ENCODE measurements around the gene BARHL1.

The BARHL1 gene

DNA sequence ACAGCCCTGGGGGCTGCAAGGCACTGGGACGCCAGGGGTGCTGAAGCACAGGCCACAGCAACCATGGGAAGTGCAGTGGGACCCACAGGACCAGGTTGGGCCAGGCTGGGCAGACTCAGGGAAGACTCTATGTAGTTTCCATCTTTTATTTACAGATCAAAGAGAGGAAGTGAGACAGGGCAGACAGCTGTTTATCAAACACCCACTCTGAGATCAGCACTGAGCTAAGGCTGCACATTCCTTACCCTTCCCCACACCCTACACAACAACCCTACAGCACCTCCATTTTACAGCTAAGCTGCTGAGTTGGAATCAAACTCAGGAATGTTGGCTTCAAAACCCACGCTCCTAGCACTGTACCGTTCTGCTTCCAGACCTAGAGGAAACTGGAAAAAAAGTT, 19.8 kb downstream of the BARHL1 start:
- TF ChIP-seq ZFX (IDR thresholded peaks at IDR 0.05; ENCODE audit: borderline replicate concordance), result no peak
- TF ChIP-seq, protein P1, sequence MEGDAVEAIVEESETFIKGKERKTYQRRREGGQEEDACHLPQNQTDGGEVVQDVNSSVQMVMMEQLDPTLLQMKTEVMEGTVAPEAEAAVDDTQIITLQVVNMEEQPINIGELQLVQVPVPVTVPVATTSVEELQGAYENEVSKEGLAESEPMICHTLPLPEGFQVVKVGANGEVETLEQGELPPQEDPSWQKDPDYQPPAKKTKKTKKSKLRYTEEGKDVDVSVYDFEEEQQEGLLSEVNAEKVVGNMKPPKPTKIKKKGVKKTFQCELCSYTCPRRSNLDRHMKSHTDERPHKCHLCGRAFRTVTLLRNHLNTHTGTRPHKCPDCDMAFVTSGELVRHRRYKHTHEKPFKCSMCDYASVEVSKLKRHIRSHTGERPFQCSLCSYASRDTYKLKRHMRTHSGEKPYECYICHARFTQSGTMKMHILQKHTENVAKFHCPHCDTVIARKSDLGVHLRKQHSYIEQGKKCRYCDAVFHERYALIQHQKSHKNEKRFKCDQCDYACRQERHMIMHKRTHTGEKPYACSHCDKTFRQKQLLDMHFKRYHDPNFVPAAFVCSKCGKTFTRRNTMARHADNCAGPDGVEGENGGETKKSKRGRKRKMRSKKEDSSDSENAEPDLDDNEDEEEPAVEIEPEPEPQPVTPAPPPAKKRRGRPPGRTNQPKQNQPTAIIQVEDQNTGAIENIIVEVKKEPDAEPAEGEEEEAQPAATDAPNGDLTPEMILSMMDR (IDR thresholded peaks at IDR 0.05), result no peak
- H3K27ac ChIP-seq, result no peak overlapping the region

DNA sequence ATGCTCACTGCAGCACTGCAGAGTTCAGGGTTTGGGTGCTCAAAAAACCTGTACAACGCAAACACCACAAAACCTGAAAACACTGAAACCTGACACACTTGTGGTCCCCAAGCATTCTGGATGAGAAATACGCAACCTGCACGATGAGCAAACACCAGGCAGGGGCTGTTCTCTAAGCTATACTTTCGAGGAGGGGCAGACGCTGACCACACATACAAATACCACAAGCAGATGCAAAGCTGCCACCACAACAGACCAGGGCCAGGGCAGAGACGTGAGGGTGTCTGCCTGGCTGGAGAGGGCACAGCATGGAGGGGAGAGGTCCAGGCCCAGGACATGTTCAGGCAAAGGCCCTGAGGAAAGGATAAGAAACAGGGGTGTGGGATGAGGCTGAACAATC, 23.0 kb downstream of the BARHL1 start:
- no peak for TF ChIP-seq ZFX (IDR thresholded peaks at IDR 0.05; ENCODE audit: borderline replicate concordance)
- TF ChIP-seq, protein P1 (IDR thresholded peaks at IDR 0.05), result no peak
- no peak overlapping the region for H3K27ac ChIP-seq

DNA sequence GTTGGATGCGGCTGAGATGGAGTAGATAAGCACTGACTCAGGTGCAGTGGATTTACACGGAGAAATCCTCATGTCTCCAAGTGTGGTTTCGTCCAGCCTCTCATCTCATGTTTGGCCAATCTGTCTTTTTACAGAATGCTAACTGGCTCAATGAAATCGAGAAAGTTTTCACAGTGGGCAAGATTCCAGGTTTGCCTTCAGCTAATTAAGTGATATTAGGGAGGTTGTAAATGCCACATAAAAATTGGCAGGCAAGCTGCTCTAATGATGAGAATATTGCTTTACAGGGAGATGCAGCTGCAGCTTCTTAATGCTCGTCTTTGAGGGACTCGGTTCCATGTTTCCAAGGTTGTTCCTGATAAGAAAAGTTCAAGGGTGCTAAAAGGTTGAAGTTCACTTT, 23.7 kb downstream of the BARHL1 start:
- TF ChIP-seq ZFX (IDR thresholded peaks at IDR 0.05; ENCODE audit: borderline replicate concordance), result no peak

DNA sequence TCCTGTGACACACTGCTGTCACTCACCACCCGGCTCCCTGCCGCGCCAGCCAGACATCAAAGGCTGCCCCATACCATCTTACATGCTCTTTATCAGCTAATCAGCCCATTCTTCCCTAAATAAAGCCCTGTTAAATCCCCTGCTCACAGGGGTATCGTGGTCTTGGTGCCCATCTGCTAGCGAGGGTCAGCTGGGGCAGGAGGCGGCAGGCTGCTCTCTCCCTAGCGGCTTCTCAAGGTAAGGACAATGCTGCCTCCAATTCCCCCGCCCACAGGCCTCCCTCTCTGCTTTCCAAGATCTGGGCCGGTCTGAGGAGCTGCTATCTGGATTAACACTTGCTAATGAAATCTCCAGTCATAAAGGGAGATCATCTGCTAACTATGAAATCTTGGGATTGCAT, 26.8 kb downstream of the BARHL1 start:
- H3K27ac ChIP-seq, result no peak overlapping the region
- TF ChIP-seq, protein P1 (IDR thresholded peaks at IDR 0.05), result no peak
- TF ChIP-seq ZFX (IDR thresholded peaks at IDR 0.05; ENCODE audit: borderline replicate concordance), result no peak

More for the DNA sequence above, 23.7 kb downstream of the BARHL1 start:
- no peak overlapping the region for H3K27ac ChIP-seq

- H3K27ac ChIP-seq, result no peak overlapping the region
- no peak for TF ChIP-seq ZFX (IDR thresholded peaks at IDR 0.05; ENCODE audit: borderline replicate concordance)
- TF ChIP-seq, protein P1 (IDR thresholded peaks at IDR 0.05), result no peak
Observed at GRCh38 chr9:132609829-132610228, 27.4 kb downstream of the BARHL1 start.

- no peak overlapping the region for H3K27ac ChIP-seq
Observed at GRCh38 chr9:132610661-132611060, 28.3 kb downstream of the BARHL1 start.

DNA sequence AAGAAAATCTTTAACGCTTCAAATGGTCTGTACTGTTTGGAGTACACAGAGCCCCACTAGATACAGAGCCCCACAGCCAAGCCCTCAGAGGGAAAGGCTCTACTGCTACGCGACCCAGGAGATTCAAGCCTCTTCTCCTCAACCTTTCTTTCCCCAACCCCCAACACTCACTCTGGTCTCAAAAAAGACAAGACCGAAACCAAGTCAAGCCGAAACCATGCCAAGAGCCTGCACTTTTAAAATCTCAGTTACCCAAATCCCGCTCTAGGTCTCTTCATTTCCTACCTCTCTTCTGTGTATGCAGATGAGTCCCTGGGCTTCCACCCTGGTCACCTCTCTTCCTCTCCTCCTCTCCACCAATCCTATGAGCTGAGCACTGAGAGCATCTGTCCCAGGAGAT, 31.9 kb downstream of the BARHL1 start:
- no peak overlapping the region for H3K27ac ChIP-seq
- TF ChIP-seq ZFX (IDR thresholded peaks at IDR 0.05; ENCODE audit: borderline replicate concordance), result no peak
- TF ChIP-seq, protein P1 (IDR thresholded peaks at IDR 0.05), result no peak

More at GRCh38 chr9:132610661-132611060, 28.3 kb downstream of the BARHL1 start:
- TF ChIP-seq ZFX (IDR thresholded peaks at IDR 0.05; ENCODE audit: borderline replicate concordance), result no peak
- TF ChIP-seq, protein P1 (IDR thresholded peaks at IDR 0.05), result no peak

DNA sequence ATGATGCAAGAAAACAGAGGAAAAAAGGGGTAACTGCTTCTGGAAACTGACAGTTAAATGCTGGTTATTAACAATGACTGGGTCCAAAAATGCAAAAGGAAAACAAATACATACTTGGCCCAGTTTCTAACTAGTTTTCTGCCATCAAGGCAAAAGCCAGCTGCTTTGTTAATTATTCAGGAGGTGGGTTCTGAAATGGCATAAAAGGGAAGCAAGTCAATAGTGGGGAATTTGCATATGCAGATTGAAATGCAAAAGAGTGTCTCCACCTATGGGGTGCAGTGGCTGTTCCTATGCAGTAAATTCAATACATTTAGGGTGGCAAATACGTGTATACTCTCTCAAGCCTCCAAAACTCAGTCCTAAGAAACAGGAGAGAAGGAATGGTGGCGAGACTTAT, 33.4 kb downstream of the BARHL1 start:
- no peak for TF ChIP-seq ZFX (IDR thresholded peaks at IDR 0.05; ENCODE audit: borderline replicate concordance)
- TF ChIP-seq, protein P1 (IDR thresholded peaks at IDR 0.05), result no peak
- no peak overlapping the region for H3K27ac ChIP-seq
